HG02852 (cell line): Measurements from ENCODE around the gene ARID1B.

ENCODE experiments used
- ATAC-seq: cut with Tn5 transposase; IDR thresholded peaks from one replicate; pipeline ENCODE4 v1.9.1; 2021; ENCODE audit warnings: mild to moderate bottlenecking, moderate library complexity; ENCODE audit not compliant: unreplicated experiment

Gene ARID1B

GRCh38 chr6:156776840-156777576 is at the start of gene ARID1B:
Gene ARID1B, plus strand, starts transcription at chr6:156777378. Its CDS starts 303 bp downstream, at chr6:156777681.
- ATAC-seq, result peak; percentile 52

DNA sequence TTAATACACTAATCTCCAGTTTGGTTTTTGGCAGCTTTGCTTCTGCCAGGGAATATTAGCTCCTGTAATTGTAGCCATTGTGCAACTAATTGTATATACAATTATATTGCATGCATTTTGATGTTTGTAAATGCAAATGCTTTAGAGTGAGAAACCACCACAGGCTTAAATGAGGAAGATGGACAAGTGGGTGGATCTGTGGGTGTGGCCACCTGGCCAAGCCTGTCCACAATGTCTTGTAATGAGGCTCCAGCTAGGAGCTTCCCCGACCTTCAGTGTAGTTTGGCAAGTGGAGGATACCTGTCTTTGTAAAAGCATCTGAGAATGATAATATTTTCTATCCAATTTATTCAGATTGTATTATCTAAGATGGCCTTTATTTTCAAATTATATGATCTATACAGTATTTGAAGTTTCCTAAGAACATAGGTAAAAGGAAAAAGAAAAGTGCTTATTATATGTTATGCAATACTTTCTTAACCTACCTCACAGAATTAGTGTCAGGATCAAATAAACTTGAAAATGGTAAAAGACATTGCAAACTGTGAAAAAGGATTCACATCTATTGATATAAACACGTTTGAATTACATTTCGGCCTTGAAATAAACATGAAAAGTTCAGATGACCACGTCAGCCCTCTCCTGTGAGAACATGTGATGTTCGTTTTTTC is 49.3 kb upstream of the ARID1B start:
- ATAC-seq, result peak; percentile 56

GRCh38 chr6:156729248-156729647 is 47.9 kb upstream of the ARID1B start:
- no peak for ATAC-seq

DNA sequence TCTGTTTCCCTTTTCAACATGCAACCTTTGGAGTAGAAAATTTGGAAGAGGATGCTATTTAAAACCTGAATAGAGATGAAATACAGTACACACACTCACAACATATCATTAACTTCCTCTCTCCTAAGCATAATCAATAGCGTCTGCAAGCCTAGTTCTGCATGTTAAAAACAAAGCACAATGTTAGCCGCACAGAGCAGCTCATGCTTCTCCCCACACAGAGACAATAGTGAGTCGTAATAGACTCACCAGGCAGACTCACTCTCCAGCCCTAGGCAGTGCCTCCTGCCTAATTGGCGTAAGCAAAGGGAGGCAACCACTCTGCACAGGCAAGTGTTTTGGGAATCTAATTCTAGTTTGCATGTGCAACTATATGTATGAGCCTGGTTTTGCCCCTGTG is 45.8 kb upstream of the ARID1B start:
- ATAC-seq, result no peak

GRCh38 chr6:156735751-156736150 is 41.4 kb upstream of the ARID1B start:
- no peak for ATAC-seq

- no peak for ATAC-seq
These were observed 36.6 kb upstream of the ARID1B start for GRCh38 chr6:156740604-156741003.

- no peak for ATAC-seq
These were observed 35.7 kb upstream of the ARID1B start for GRCh38 chr6:156741287-156742073.

DNA sequence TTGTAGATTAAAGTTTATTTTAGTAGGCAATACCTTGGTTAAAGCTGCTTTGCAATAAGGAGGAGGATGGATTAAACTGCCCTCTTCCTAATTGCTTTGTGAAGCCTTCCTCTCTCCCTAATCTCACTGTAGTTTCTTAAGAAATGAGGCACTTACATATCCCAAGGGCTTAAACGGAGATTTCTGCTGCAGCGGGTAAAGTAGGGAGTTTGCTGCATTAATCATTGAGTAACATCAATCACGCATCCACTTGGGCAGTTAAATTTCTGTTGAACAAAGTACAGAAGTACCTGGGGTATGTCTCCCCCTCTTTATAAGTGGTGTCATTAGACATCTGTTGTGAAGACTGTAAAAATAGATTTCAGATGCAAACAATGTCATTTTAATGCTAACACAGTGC is 29.5 kb upstream of the ARID1B start:
- no peak for ATAC-seq

DNA sequence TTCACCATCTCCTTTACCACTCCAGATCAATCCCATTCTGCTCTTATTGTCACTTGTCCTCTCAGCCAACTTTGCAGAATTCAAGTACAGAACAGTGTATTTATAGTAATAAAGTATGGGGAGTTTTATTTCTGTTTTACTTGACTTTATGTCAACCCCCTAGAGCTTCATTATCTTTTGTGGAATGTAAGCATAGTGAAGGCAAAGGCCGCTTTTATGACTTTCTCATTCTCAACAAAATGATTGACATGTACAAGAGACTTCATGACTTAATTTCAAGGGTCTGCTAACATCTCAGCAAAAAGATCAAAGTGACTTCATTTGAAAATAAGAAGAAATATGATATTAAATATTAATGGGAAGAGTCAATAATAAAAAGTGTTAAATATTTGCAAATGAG is 28.7 kb upstream of the ARID1B start:
- no peak for ATAC-seq

- ATAC-seq, result peak; percentile 56
These were observed 24.4 kb upstream of the ARID1B start for GRCh38 chr6:156752666-156753301.

DNA sequence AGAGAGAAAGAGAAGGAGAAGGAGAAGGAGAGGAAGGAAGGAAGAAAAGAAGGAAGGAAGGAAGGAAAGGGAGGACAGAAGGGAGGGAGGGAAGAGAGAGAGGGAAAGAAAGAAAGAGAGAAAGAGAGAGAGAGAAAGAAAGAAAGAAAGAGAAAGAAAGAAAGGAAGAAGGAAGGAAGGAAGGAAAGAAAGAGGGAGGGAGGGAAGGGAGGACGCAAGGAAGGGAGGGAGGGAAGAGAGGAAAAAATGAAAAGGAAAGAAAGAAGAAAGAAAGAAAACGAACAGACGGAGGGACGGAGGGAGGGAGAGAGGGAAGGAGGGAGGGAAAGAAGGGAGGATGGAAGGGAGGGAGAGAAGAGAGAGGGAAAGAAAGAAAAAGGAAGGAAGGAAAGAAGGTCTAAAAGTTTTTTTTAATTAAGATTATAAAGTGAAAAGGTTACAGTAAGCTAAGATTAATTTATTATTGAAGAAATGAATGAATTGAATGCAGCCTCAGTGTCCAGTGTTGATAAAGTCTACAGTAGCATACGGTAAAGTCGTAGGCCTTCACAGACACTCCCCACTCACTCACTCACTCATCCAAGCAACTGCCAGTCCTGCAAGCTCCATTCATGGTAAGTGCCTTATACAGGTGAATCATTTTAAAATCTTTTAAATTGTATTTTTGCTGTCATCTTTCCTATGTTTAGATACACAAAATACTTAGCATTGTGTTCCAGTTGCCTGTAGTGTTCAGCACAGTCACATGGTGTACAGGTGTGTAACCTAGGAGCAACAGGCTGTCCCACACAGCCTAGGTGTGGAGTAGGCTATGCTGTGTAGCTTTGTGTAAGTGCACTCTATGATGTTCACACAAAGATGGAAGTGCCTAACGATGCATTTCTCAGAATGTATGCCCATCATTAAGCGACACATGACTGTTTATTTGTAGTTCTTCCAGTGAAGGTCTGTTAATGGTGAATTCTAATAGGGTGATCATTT is 20.3 kb upstream of the ARID1B start:
- no peak for ATAC-seq

DNA sequence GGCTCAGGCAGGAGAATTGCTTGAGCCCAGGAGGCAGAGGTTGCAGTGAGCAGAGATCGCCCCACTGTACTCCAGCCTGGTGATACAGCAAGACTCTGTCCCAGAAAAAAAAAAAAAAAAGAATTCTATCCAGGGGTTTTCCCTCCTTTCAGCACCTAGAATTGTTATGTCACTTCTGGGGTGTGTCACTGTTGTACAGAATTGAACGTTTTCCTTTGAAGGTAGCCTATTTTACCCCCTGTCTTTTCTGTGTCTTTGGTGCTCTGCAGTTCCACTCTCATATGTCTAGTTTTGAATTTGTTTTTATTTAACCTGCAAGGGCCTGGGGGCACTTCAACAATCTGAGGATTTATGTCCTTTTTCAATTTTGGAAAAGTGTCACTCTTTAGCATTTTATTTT is 19.3 kb upstream of the ARID1B start:
- ATAC-seq, result no peak

- ATAC-seq, result no peak
These were observed 16.8 kb upstream of the ARID1B start for GRCh38 chr6:156760377-156760776.

- ATAC-seq, result no peak
These were observed 14.6 kb upstream of the ARID1B start for GRCh38 chr6:156762547-156762946.

GRCh38 chr6:156765117-156765516 is 12.1 kb upstream of the ARID1B start:
- no peak for ATAC-seq

GRCh38 chr6:156767603-156768467 is 9.3 kb upstream of the ARID1B start:
- ATAC-seq, result peak; percentile 94

- no peak for ATAC-seq
These were observed 6.1 kb upstream of the ARID1B start for GRCh38 chr6:156771047-156771446.

GRCh38 chr6:156771761-156772160 is 5.4 kb upstream of the ARID1B start:
- no peak for ATAC-seq

- ATAC-seq, result no peak
These were observed 3.7 kb upstream of the ARID1B start for GRCh38 chr6:156773476-156773875.
